Panc1 (cell line): Measurements from ENCODE around the gene STK16. TPM values are rescaled to one million over a fixed set of nuclear protein-coding genes. Genes with fewer than 3 reads are reported as not detected.
"Not testable (repeated sequence)": the region's sequence is repeated elsewhere in the genome, so short reads cannot be mapped to it uniquely, and the experiment has no call there.

Source experiments
- ATAC-seq: fragments of 200-7000 bp; cut with Tn5 transposase; 2 replicates; pipeline ENCODE4 v1.9.1; 2020; ENCODE audit warnings: mild to moderate bottlenecking, moderate library complexity
- BruUV-seq: library from RNA; stranded (reverse); fragments of 400-500 nt; replicated peaks from 2 replicates; lab custom pipeline; 2021; lab: Mats Ljungman, UMichigan
- CTCF ChIA-PET: fragments of 300-600 bp; sonication (Branson Sonifier 250); formaldehyde crosslinking; loops from one replicate; lab custom pipeline; 2022; ENCODE audit warnings: antibody characterized with exemption; lab: Charles Lee
- POLR2A ChIA-PET: fragments of 300-600 bp; sonication (Branson Sonifier 250); formaldehyde crosslinking; loops from one replicate; lab custom pipeline; 2022; ENCODE audit warnings: antibody characterized with exemption; lab: Charles Lee
- DNase-seq: peaks from one replicate; pipeline ENCODE4 v3.0.0-alpha.2; 2010; ENCODE audit warnings: low read depth, low spot score
- H3K27ac ChIP-seq: 2 replicates; pipeline ENCODE4 v1.5.1; 2011; ENCODE audit warnings: mild to moderate bottlenecking, low read length, inconsistent platforms
- H3K27me3 ChIP-seq: fragments of 200-500 bp; sonication (Bioruptor generic); 2 replicates; pipeline ENCODE4 v1.6.0; 2014; ENCODE audit warnings: low read length, inconsistent platforms; ENCODE audit not compliant: control insufficient read depth, insufficient read depth
- H3K36me3 ChIP-seq: fragments of 200-500 bp; sonication (Bioruptor generic); 2 replicates; pipeline ENCODE4 v1.5.1; 2014; ENCODE audit warnings: inconsistent platforms, mild to moderate bottlenecking, low read length, moderate library complexity; ENCODE audit not compliant: control insufficient read depth, insufficient read depth
- H3K4me1 ChIP-seq: 2 replicates; pipeline ENCODE4 v1.5.1; 2011; ENCODE audit warnings: inconsistent platforms, mild to moderate bottlenecking, low read length, moderate library complexity; ENCODE audit not compliant: control insufficient read depth, insufficient read depth
- H3K4me3 ChIP-seq, 2 experiments: 2 replicates each; pipeline ENCODE4 v1.5.1; 2011 to 2012; ENCODE audit warnings: low read depth in 2 of 2, low read length in 2 of 2, mild to moderate bottlenecking in 2 of 2, inconsistent platforms in 1 of 2, moderate library complexity in 1 of 2
- H3K9me3 ChIP-seq: fragments of 200-500 bp; sonication (Bioruptor generic); 2 replicates; pipeline ENCODE4 v1.5.1; 2014; ENCODE audit warnings: low read depth, mild to moderate bottlenecking, inconsistent platforms, low read length, moderate library complexity; ENCODE audit not compliant: control insufficient read depth, insufficient read depth
- CTCF ChIP-seq: fragments of 450-650 bp; IDR thresholded peaks from 2 replicates; pipeline ENCODE4 v1.5.1; 2017; ENCODE audit warnings: mild to moderate bottlenecking
- POLR2AphosphoS5 ChIP-seq: IDR thresholded peaks from 2 replicates; pipeline ENCODE4 v1.6.1; 2012; ENCODE audit warnings: mild to moderate bottlenecking, low read depth, low read length, moderate library complexity
- REST ChIP-seq, 2 experiments: IDR thresholded peaks; 2 replicates each; pipeline ENCODE4 v1.6.1; 2011 to 2012; ENCODE audit warnings: low read depth in 2 of 2, control low read depth in 1 of 2, low read length in 1 of 2, mild to moderate bottlenecking in 1 of 2, moderate library complexity in 1 of 2; ENCODE audit not compliant: insufficient read depth in 1 of 2
- SIN3A ChIP-seq: IDR thresholded peaks from 2 replicates; pipeline ENCODE4 v1.6.1; 2012; ENCODE audit warnings: low read depth, mild to moderate bottlenecking, low read length, moderate library complexity, borderline replicate concordance; ENCODE audit not compliant: insufficient read depth
- TCF7L2 ChIP-seq: IDR thresholded peaks from 2 replicates; pipeline ENCODE4 v1.6.1; 2011; ENCODE audit warnings: mild to moderate bottlenecking, low read depth, low read length, inconsistent platforms
- in situ Hi-C: cut with HindIII; loops from 2 replicates; pipeline ENCODE4 v1.10.0; 2016; ENCODE audit warnings: low sequenced_read_pairs, low pct_unique_long_range_greater_than_20kb
- intact Hi-C: fragments of 100-400 bp; cut with micrococcal nuclease; formaldehyde crosslinking; loops from one replicate; pipeline ENCODE4 v1.10.0; 2022; ENCODE audit not compliant: unreplicated experiment
- total RNA-seq: library from RNA; stranded (reverse); gene quantifications from one replicate; pipeline ENCODE4 v1.2.1, GENCODE V29; 2021; ENCODE audit not compliant: unreplicated experiment

STK16 gene
- total RNA-seq, 1 experiment from 2014 or later: 29.9 TPM

GRCh38 chr2:219285894-219286425 lies 40.7 kb downstream of the STK16 start:
- H3K4me1 ChIP-seq: peaks cover 4% of the 10 kb centered on the region; the same call in 1 of the 2 replicates
- no TSS peak for BruUV-seq
- TF ChIP-seq TCF7L2 (no peak), CTCF (no peak), POLR2AphosphoS5 (no peak), SIN3A (no peak), REST (IDR thresholded peaks at IDR 0.05; ENCODE audit: insufficient read depth in 1 of 2, low read depth in 2 of 2, low read length in 1 of 2) (no peak)
- intact Hi-C loops (no loop called here), in situ Hi-C loops (no loop called here)
- H3K9me3 ChIP-seq: no peaks in the 10 kb centered on the region
- H3K27ac ChIP-seq: no peak overlapping the region
- H3K4me3 ChIP-seq: no peak overlapping the region
- CTCF ChIA-PET: no interaction called here
- no peaks in the 10 kb centered on the region for H3K27me3 ChIP-seq
- ATAC-seq (peak; percentile 71), DNase-seq (no peak)
- POLR2A ChIA-PET: no interaction called here
- no peaks in the 10 kb centered on the region; the same call in 1 of the 2 replicates for H3K36me3 ChIP-seq

- no peak for ATAC-seq
- ChIA-PET POLR2A (no interaction called here), CTCF (interaction anchor here (0.5 kb wide), 1 partner anchor 282 kb away, joined by 15 read pairs; no protein-coding TSS in a partner anchor)
- Histone ChIP-seq H3K4me1 (peaks cover 4% of the 10 kb centered on the region; the same call in 1 of the 2 replicates), H3K27ac (no peak overlapping the region), H3K4me3 (no peak overlapping the region), H3K27me3 (no peaks in the 10 kb centered on the region), H3K9me3 (no peaks in the 10 kb centered on the region), H3K36me3 (no peaks in the 10 kb centered on the region; the same call in 1 of the 2 replicates)
- intact Hi-C loops: no loop called here
- in situ Hi-C loops: no loop called here
- BruUV-seq: TSS peak; percentile 86
- no peak for DNase-seq
- TF ChIP-seq POLR2AphosphoS5 (no peak), SIN3A (no peak), REST (IDR thresholded peaks at IDR 0.05; ENCODE audit: insufficient read depth in 1 of 2, low read depth in 2 of 2, low read length in 1 of 2) (no peak), CTCF (no peak), TCF7L2 (no peak)
Observed at GRCh38 chr2:219286436-219287115, 41.3 kb downstream of the STK16 start.

DNA sequence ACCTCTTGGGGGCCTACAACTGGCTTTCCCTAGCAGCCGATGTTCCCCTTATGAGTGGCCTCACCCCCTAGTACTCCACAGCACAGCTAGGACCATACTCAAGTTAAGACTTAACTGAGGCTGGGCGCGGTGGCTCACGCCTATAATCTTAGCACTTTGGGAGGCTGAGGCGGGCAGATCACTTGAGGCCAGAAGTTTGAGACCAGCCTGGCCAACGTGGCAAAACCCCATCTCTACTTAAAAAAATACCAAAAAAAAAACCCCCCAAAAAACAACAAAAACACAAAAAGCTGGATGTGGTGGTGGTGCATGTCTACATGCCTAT lies 41.8 kb downstream of the STK16 start:
- intact Hi-C loops, H3K4me3 ChIP-seq, H3K9me3 ChIP-seq, BruUV-seq, H3K36me3 ChIP-seq, ATAC-seq, POLR2A ChIA-PET, H3K4me1 ChIP-seq, H3K27ac ChIP-seq, H3K27me3 ChIP-seq, in situ Hi-C loops, DNase-seq: not testable (repeated sequence)
- CTCF ChIA-PET: interaction anchor here (0.5 kb wide), 1 partner anchor 282 kb away, joined by 15 read pairs; no protein-coding TSS in a partner anchor
